ENCODE measurements around the gene JMY.

DNA sequence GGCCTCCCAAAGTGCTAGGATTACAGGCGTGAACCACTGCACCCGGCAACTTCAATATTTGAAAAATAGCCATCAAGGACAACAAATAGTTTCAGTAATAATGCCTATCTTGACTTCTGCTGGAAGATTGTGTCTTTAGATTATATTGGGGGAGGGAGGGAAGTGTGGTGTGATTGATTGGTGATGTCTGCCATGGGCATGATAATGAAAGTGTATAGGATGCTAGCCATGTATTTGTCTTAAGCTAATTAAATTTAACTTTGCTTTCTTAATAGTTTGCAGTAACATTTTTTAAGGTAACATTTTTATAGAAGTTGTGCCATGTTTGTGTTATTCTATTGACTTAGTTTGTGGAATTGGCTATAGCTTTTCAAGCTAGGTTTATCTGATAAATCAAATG lies 4.6 kb downstream of the JMY start:
- TF ChIP-seq, protein P1, sequence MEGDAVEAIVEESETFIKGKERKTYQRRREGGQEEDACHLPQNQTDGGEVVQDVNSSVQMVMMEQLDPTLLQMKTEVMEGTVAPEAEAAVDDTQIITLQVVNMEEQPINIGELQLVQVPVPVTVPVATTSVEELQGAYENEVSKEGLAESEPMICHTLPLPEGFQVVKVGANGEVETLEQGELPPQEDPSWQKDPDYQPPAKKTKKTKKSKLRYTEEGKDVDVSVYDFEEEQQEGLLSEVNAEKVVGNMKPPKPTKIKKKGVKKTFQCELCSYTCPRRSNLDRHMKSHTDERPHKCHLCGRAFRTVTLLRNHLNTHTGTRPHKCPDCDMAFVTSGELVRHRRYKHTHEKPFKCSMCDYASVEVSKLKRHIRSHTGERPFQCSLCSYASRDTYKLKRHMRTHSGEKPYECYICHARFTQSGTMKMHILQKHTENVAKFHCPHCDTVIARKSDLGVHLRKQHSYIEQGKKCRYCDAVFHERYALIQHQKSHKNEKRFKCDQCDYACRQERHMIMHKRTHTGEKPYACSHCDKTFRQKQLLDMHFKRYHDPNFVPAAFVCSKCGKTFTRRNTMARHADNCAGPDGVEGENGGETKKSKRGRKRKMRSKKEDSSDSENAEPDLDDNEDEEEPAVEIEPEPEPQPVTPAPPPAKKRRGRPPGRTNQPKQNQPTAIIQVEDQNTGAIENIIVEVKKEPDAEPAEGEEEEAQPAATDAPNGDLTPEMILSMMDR (IDR thresholded peaks at IDR 0.05) = no peak
- TF ChIP-seq POLR2A (IDR thresholded peaks at IDR 0.05) = no peak
